Measurements from ENCODE around the gene SMARCE1. TPM values are rescaled to one million over a fixed set of nuclear protein-coding genes. Genes with fewer than 3 reads are reported as not detected.

The SMARCE1 gene
- total and polyA plus RNA-seq, 2 of the 4 experiments (the other 2 are of a cell fraction), result 66.2 to 119 TPM

DNA sequence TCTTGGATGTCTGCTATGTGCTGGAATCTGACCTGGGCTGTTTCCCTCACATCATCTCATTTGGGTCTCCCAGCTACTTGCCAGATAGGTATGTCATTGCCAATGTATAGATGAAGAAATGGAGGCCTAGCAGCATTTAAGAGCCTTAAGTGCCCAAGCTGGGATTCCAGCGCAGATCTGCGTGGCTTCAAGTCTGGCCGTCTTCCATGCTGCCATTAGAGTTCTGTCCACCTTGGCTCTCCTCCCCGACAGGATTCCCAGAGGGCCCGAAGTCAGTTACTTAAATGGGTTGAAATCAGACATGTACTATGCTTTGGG, 49.4 kb downstream of the SMARCE1 start:
- no peaks in the 10 kb centered on the region for H4K20me1 ChIP-seq (ENCODE audit: insufficient read depth, low read length)
- no peak overlapping the region for H3K18ac ChIP-seq (ENCODE audit: low read depth, low read length)
- no peak overlapping the region for H3K4ac ChIP-seq (ENCODE audit: low read depth, low read length)
- no peak overlapping the region for H2BK120ac ChIP-seq (ENCODE audit: low read depth, low read length)
- intact Hi-C loops (cut with micrococcal nuclease), result no loop called here
- DNase-seq (no peak), ATAC-seq (ENCODE audit: low read depth) (no peak)
- no peaks in the 10 kb centered on the region for H3K79me1 ChIP-seq (ENCODE audit: low read depth in 1 of 2, low read length in 2 of 2)
- H2AK9ac ChIP-seq (replicated peaks; ENCODE audit: low read depth, low read length, poor library complexity), result no peak overlapping the region
- no peak overlapping the region for H3K4me3 ChIP-seq (ENCODE audit: insufficient read depth, low read depth, low read length)
- H3K36me3 ChIP-seq (ENCODE audit: control insufficient read depth, insufficient read depth, low read length), result no peaks in the 10 kb centered on the region
- no peak overlapping the region for H3K27ac ChIP-seq (ENCODE audit: insufficient read depth, low read length)
- no peaks in the 10 kb centered on the region for H3K9me3 ChIP-seq (ENCODE audit: control insufficient read depth, insufficient read depth, low read length)
- in situ Hi-C loops (cut with MboI; ENCODE audit: low sequenced_read_pairs), result no loop called here
- no peak overlapping the region for H4K5ac ChIP-seq (ENCODE audit: low read depth, low read length)
- peaks cover 11% of the 10 kb centered on the region for H3K27me3 ChIP-seq (ENCODE audit: control insufficient read depth, insufficient read depth, low read length)
- H2BK20ac ChIP-seq (ENCODE audit: low read depth, low read length), result no peak overlapping the region
- POLR2A ChIA-PET (ENCODE audit: unreplicated experiment), result no interaction called here
- 100% methylated on average over 3 of the region's 5 CpGs; no CpG with 5 or more reads in 1 of the 2 experiments for WGBS, 2 experiments (ENCODE audit: extremely low coverage in 2 of 2, insufficient read length in 1 of 2)
- H2BK5ac ChIP-seq (ENCODE audit: low read depth, low read length, poor library complexity, severe bottlenecking), result no peak overlapping the region
- no peaks in the 10 kb centered on the region for H3K4me1 ChIP-seq (ENCODE audit: control insufficient read depth, insufficient read depth, low read length)
- no peak overlapping the region for H4K91ac ChIP-seq (ENCODE audit: insufficient read depth, low read depth, low read length)
- no peak overlapping the region for H3K23ac ChIP-seq (ENCODE audit: low read depth, low read length)
- H3K56ac ChIP-seq (ENCODE audit: extremely low read depth, insufficient read depth, low read length), result no peak overlapping the region
- no peak overlapping the region for H3K9ac ChIP-seq (ENCODE audit: low read depth, low read length)
- H2BK15ac ChIP-seq (ENCODE audit: low read depth, low read length), result no peak overlapping the region
- dilution Hi-C loops (cut with HindIII; ENCODE audit: low sequenced_read_pairs, unreplicated experiment), result no loop called here
- no peak overlapping the region for H3K14ac ChIP-seq (replicated peaks; ENCODE audit: low read depth, low read length)
- H4K8ac ChIP-seq (ENCODE audit: low read depth in 2 of 2, low read length in 2 of 2), result no peak overlapping the region
- H2AK5ac ChIP-seq (ENCODE audit: low read depth, low read length), result no peak overlapping the region
- CTCF ChIA-PET, result interaction anchor here (0.8 kb wide), 1 partner anchor 31 kb away, joined by 3 read pairs; no protein-coding TSS in a partner anchor
- BruUV-seq (replicated peaks), result no TSS peak
- no peak overlapping the region for H3K4me2 ChIP-seq (ENCODE audit: low read depth, low read length)
- H2AFZ ChIP-seq (replicated peaks; ENCODE audit: low read length, poor library complexity), result no peak overlapping the region
- TF ChIP-seq MAFK (IDR thresholded peaks at IDR 0.05; ENCODE audit: low read depth, low read length), result no peak
- no peak for TF ChIP-seq RCOR1 (IDR thresholded peaks at IDR 0.05; ENCODE audit: insufficient replicate concordance, low read length)
- TF ChIP-seq MAZ (IDR thresholded peaks at IDR 0.05; ENCODE audit: borderline replicate concordance, low read depth, low read length), result no peak
- no peak for TF ChIP-seq CEBPB (IDR thresholded peaks at IDR 0.05; ENCODE audit: low read depth, low read length)
- TF ChIP-seq FOS (IDR thresholded peaks at IDR 0.05; ENCODE audit: low read depth, low read length), result no peak
- TF ChIP-seq CHD1 (IDR thresholded peaks at IDR 0.05; ENCODE audit: low read depth, low read length), result no peak
- no peak for TF ChIP-seq BHLHE40 (IDR thresholded peaks at IDR 0.05; ENCODE audit: low read depth, low read length)
- no peak for TF ChIP-seq POLR2A (IDR thresholded peaks at IDR 0.05; ENCODE audit: low read depth, low read length)
- TF ChIP-seq ELK1 (IDR thresholded peaks at IDR 0.05; ENCODE audit: borderline replicate concordance, low read depth, low read length), result no peak
- H3K9me1 ChIP-seq (ENCODE audit: insufficient read depth, low read length), result no peaks in the 10 kb centered on the region

Measured in IMR-90 (cell line).